Mucosa of rectum (tissue), 2 donors: Measurements from ENCODE around the gene CNOT11.
A peak's percentile ranks its signal among the peaks of the same experiment; 100 is the strongest.

Experiments used
- H3K27ac ChIP-seq, 2 donors: one replicate each; pipeline ENCODE4 v1.7.0; 2013; ENCODE audit warnings: inconsistent platforms in 2 of 2, low read depth in 2 of 2, low read length in 2 of 2
- H3K27me3 ChIP-seq, 2 donors: one replicate each; pipeline ENCODE4 v1.7.0; 2013; ENCODE audit warnings: low read length in 2 of 2; ENCODE audit not compliant: control insufficient read depth in 2 of 2, insufficient read depth in 2 of 2
- H3K36me3 ChIP-seq, 2 donors: one replicate each; pipeline ENCODE4 v1.7.0; 2013; ENCODE audit warnings: low read length in 2 of 2; ENCODE audit not compliant: control insufficient read depth in 2 of 2, insufficient read depth in 2 of 2
- H3K4me1 ChIP-seq, 2 donors: one replicate each; pipeline ENCODE4 v1.7.0; 2013; ENCODE audit warnings: low read length in 2 of 2, mild to moderate bottlenecking in 1 of 2; ENCODE audit not compliant: control insufficient read depth in 2 of 2, insufficient read depth in 2 of 2
- H3K4me3 ChIP-seq, 2 donors: one replicate each; pipeline ENCODE4 v1.7.0; 2013; ENCODE audit warnings: low read length in 2 of 2
- H3K9ac ChIP-seq, 2 donors: one replicate each; pipeline ENCODE4 v1.7.0; 2013; ENCODE audit warnings: low read length in 2 of 2, low read depth in 1 of 2, mild to moderate bottlenecking in 1 of 2
- H3K9me3 ChIP-seq, 2 donors: one replicate each; pipeline ENCODE4 v1.7.0; 2013; ENCODE audit warnings: low read length in 2 of 2; ENCODE audit not compliant: control insufficient read depth in 2 of 2
- donor health status: healthy.
- donor health status: Normal muscosa, but diverticular disease.

The CNOT11 gene

DNA sequence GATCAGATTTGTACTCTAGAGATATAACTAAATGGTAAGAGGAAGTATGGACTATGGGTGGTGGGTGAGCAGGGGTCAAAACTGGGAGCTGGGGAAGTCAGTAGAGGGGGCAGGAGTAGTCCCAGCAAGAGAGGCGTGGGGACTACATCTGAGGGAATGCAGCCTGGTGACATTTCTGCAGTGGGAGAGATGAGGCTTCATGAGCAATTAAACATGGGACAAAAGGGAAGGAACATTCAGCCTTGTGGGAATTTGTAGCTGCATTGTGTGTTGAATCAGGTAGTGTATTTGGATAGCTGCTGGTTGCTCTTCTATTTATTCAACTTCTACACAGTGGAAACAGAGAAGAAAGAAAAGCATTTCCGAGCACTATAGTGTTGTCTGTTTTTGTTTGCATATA, 3.6 kb downstream of the CNOT11 start:
- H3K36me3 ChIP-seq, result peaks cover 16 to 23% of the 10 kb centered on the region in 2 donors
- H3K4me1 ChIP-seq, result peaks cover 21 to 22% of the 10 kb centered on the region in 2 donors
- H3K4me3 ChIP-seq, result no peak overlapping the region
- H3K9me3 ChIP-seq, result no peaks in the 10 kb centered on the region
- no peaks in the 10 kb centered on the region for H3K27me3 ChIP-seq
- H3K27ac ChIP-seq, result no peak overlapping the region
- H3K9ac ChIP-seq, result no peak overlapping the region

- peaks cover 33 to 37% of the 10 kb centered on the region in 2 donors for H3K36me3 ChIP-seq
- no peak overlapping the region for H3K27ac ChIP-seq
- H3K4me3 ChIP-seq, result no peak overlapping the region
- H3K9me3 ChIP-seq, result no peaks in the 10 kb centered on the region
- H3K27me3 ChIP-seq, result no peaks in the 10 kb centered on the region
- H3K4me1 ChIP-seq, result peaks cover 13 to 15% of the 10 kb centered on the region in 2 donors
- no peak overlapping the region for H3K9ac ChIP-seq
These were observed 6.1 kb downstream of the CNOT11 start for GRCh38 chr2:101258804-101259203.

GRCh38 chr2:101262142-101262541, 9.5 kb downstream of the CNOT11 start:
- Histone ChIP-seq H3K27ac (no peak overlapping the region), H3K27me3 (no peaks in the 10 kb centered on the region), H3K9ac (no peak overlapping the region), H3K9me3 (no peaks in the 10 kb centered on the region), H3K4me1 (peaks cover 2 to 14% of the 10 kb centered on the region in 2 donors), H3K4me3 (no peak overlapping the region), H3K36me3 (peaks cover 52 to 53% of the 10 kb centered on the region in 2 donors)

GRCh38 chr2:101263377-101263800, 10.7 kb downstream of the CNOT11 start:
- Histone ChIP-seq H3K36me3 (peaks cover 51 to 57% of the 10 kb centered on the region in 2 donors), H3K27me3 (no peaks in the 10 kb centered on the region), H3K27ac (no peak overlapping the region), H3K4me3 (no peak overlapping the region), H3K9me3 (no peaks in the 10 kb centered on the region), H3K4me1 (peaks cover 2 to 19% of the 10 kb centered on the region in 2 donors), H3K9ac (no peak overlapping the region)

GRCh38 chr2:101264360-101264939, 11.8 kb downstream of the CNOT11 start:
- H3K4me1 ChIP-seq, result peaks cover 2 to 19% of the 10 kb centered on the region in 2 donors
- H3K9ac ChIP-seq, result no peak overlapping the region
- no peak overlapping the region for H3K27ac ChIP-seq
- no peaks in the 10 kb centered on the region for H3K9me3 ChIP-seq
- H3K4me3 ChIP-seq, result no peak overlapping the region
- H3K27me3 ChIP-seq, result no peaks in the 10 kb centered on the region
- peaks cover 48 to 54% of the 10 kb centered on the region in 2 donors for H3K36me3 ChIP-seq

DNA sequence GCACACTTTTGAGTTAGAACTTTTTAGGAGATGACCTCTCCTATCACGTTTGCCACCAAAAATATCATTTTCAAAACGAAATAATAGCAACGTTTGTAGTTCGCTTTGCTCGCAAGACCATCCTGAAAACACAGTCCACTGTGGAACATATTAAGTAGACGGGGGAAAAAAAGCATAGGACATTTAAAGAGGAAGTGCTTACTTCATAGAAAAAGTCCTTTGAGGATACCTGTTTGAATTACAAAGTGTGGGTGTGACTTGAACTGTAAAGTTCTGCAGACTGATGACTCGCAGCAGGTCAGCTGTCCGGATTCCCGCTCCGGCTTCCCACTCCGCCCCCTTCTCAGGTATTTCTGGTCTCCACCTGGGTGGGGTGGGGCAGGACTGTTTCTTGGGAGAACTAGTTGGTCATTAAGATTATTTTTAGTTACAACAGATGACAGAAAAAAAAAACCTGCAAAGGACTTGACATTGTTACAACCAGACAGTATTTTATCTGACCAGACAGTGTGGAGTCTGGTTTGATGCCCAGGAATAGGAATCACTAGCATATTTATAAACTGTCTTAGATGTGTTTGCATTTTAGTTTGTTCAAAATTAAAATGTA, 13.3 kb downstream of the CNOT11 start:
- peak overlapping the region; percentile 74 to 83 for H3K27ac ChIP-seq

DNA sequence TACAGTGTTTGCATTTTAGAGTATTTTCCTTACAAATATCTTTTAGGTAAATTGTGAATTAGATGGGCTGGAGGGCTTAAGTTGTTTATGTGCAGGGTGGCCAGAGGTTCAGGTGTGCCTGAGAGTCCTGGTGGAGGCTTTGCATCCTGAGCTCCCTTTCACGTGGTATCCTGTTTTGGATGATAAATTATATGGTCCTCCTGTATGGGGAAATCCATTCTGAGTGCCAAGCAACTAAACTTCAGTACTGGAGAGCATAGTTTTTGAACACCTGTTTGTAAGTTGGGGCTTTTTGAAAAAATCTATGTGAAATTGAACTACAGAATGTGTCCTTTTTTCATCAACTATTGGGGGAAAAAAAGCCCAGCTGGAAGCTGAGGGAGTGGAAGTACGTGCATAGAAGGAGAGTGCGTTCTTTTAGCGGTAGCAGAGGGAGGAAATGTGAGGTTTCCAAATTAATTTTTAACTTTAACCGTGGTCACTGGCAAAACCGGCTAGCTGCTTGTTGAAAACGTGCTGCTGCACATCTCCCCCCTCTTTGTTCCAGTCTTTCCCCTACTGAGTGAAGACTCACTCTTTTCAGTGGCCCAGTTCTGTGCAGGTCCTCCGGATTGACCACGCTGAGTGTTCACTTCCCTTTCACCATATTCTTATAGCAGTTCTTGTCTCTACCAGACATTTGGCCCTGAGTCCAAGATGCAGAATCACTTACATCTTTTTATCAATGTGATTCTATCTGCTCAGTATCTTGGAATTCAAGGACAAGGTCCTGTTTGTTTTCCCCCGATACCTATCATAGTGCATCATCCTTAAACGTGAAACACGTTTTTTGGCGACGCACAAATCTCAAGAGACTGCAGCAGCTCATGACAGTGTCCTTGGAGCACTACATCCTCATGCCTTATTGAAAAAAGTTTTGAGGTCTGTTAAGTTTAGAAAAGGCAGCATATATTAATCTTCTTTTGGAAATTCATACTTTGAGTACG, 15.3 kb downstream of the CNOT11 start:
- no peaks in the 10 kb centered on the region for H3K9me3 ChIP-seq
- peaks cover 55 to 67% of the 10 kb centered on the region in 2 donors for H3K36me3 ChIP-seq
- no peak overlapping the region for H3K27ac ChIP-seq
- H3K9ac ChIP-seq, result no peak overlapping the region
- no peak overlapping the region for H3K4me3 ChIP-seq
- no peaks in the 10 kb centered on the region for H3K27me3 ChIP-seq
- H3K4me1 ChIP-seq, result peaks cover 2 to 19% of the 10 kb centered on the region in 2 donors

More for the DNA sequence above, 13.3 kb downstream of the CNOT11 start:
- no peaks in the 10 kb centered on the region for H3K27me3 ChIP-seq
- H3K4me3 ChIP-seq, result no peak overlapping the region
- H3K4me1 ChIP-seq, result peaks cover 2 to 19% of the 10 kb centered on the region in 2 donors
- H3K9ac ChIP-seq, result peak overlapping the region in 1 of 2 donors; percentile 47
- H3K9me3 ChIP-seq, result no peaks in the 10 kb centered on the region
- H3K36me3 ChIP-seq, result peaks cover 59 to 62% of the 10 kb centered on the region in 2 donors

DNA sequence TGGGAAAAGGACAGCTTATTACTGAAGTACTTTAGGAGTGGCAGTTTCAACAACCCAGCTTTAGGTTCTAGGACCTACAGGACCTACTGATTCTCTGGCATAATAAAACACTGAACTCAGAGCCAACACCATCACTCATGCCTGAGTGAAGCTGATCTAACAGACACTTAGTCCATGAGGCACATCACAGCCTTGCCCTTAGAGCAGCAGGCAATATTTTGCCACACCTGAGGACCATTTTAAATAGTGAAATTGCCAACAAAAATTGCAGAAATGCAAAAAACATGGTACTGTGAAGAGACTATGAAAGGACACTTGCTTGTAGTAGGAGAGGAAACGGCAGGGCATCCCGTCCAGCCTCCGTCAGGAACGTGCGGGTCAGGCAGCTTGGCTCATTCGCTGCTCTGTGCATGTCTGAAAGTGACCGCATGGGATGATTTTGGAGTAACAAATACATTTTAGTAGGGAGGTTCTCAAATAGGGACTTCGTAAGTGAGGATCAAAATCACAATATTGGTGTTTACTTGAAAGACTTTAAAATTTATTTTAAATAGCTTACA, 18.1 kb downstream of the CNOT11 start:
- Histone ChIP-seq H3K27me3 (no peaks in the 10 kb centered on the region), H3K36me3 (peaks cover 43 to 54% of the 10 kb centered on the region in 2 donors), H3K9ac (no peak overlapping the region), H3K4me1 (peaks cover 0 to 12% of the 10 kb centered on the region in 2 donors), H3K27ac (no peak overlapping the region), H3K9me3 (no peaks in the 10 kb centered on the region), H3K4me3 (no peak overlapping the region)

DNA sequence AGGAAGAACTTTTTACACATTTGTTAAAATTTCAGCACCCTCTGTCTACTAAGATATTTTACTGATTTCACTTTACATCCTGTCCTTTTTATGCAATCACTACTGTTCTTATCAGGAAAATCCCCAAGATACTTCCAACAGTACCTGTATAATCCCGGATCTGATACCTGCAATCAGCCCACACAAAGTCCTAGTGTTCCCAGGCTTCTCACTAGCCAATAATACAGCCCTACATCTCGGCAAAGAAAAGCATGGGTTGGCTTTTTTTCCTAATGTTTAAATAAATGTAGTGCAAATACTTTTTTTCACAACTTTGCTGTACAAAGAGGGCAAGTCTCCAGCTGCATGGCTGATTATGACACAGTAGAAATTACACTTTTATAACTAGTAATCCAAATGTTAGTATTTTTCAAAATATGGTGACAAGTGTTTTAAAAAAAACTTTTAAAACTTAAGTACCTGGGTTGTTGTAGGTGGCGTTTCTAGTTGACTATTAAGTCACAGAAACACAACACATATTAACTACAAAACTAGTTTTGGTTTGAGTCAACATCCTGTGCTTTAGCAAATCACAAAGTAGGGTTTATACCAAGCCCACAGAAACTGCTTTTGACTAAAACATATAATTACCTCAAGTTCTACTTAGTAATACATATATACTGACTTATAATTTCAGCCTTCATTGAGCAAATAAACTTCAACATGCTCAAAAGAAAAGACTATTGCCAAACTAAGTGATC, 19.5 kb downstream of the CNOT11 start:
- no peaks in the 10 kb centered on the region for H3K9me3 ChIP-seq
- H3K27me3 ChIP-seq, result no peaks in the 10 kb centered on the region
- H3K27ac ChIP-seq, result no peak overlapping the region
- H3K36me3 ChIP-seq, result peaks cover 44 to 56% of the 10 kb centered on the region in 2 donors
- no peak overlapping the region for H3K4me3 ChIP-seq
- peaks cover 0 to 4% of the 10 kb centered on the region in 2 donors for H3K4me1 ChIP-seq
- H3K9ac ChIP-seq, result no peak overlapping the region
